HS-27A (cell line): Measurements from ENCODE around the gene IFRD1.
"Not testable (repeated sequence)": the region's sequence is repeated elsewhere in the genome, so short reads cannot be mapped to it uniquely, and the experiment has no call there.

Experiments
- DNase-seq: peaks from one replicate; pipeline ENCODE4 v3.0.0-alpha.2; 2012; ENCODE audit warnings: low read depth, missing footprints

Gene IFRD1

DNA sequence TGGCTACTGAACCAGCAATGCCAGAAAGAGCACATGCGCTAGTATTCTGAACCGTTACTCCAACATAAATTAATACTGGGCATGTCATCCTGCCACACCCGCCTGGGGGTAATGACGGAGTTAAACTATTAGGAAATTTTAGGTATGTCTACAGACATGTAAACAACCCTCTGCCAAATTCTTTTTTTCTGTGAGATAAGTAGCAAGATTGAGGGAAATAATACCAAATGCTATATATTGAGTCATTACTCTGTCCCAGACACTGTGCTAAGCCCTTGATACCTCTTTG lies 37.9 kb downstream of the IFRD1 start:
- DNase-seq = no peak

DNA sequence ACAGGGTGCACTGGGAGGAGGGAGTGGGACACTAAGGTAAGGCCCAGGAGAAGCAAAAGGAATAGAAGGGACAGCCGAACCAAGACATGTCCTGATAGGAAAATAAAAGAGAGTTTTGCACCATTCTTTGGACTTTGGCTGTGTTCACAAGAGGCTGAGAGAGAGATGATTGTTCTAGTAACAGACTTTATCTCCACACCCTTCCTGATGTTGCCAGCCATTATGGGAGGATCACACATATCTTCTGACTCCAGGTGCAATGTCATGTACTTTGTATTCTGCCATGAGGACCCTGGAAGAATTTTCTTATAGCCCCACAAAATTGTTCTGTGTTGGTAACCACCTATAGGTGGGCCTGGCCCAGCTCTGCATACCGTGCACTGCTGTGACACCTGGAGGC lies 41.9 kb downstream of the IFRD1 start:
- no peak for DNase-seq

DNA sequence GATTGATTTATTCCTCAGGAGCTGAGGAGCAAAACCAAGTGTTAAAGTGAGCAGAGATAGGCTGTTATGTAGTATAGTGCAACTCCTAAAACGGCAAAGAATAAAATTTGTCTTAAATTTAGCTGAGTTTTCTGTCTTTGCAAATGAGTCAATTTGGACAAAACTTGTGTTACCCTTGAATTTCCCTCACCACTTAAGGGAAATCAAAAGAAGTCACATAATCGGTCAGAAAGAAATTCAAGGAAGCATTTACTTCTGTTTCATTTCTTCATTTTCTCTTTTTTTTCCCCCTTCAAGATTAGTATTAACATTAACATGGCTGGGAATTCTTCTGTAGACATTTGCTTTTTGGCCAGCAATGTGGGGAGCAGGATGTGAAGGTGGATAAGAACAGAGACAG lies 44.4 kb downstream of the IFRD1 start:
- DNase-seq = no peak

DNA sequence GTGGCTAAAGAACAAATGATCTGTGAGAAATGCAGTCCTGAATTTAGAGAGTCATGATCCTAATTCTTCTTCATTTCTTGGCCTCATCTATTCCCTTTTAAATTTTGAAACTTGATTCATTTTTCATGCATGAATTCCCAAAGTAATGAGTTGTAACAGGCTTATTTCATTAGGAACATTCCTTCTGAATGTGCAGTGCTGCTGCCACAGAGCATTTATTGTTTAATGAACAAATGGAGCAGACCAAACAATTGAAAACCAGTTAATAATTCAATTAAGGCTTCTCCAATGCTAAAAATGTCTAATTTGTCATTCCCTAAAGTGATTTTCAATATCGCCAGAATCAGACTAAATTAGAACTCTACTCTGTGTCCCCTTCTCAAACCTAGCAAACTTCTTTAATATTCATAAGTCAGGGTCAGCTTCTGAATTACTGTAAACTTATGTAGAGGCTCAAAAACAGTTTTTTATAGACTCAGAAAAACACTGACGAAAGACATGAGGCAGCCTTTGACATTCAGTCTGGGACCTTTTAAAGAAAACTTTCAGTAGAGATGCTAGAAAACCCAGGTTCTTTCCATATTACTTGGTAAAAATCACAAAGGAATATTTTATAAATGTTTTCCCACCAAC lies 45.0 kb downstream of the IFRD1 start:
- DNase-seq = no peak

DNA sequence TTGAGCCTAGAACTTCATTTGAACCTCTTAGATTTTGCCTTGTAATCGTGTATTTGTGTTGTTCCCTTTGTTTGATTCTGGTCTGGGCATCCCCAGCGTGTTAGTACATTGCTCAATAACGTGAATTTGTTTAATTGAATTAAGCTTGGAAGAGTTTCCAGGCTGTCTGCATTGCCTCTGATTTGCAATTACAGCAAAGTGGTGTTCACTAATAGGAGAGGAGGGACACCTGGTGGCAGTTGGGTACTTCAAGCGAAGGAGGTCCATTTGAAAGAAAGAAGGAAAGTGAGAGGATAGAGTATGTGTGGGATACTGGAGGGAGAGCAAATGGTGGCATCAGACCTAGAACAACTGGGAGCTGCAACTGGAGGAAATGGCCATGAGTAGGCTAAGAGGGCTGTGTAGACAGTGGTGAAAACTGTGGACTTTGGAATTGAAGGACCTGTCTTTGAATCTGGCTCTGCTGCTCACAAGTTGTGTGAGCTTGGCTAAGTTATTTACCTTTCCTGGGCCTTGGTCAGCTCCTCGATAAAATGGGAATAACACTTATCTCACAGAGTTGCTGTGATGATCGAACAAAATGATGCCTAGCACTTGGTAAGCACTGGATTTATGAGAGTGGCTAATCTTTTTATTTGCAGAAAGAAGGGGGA lies 45.7 kb downstream of the IFRD1 start:
- no peak for DNase-seq

DNA sequence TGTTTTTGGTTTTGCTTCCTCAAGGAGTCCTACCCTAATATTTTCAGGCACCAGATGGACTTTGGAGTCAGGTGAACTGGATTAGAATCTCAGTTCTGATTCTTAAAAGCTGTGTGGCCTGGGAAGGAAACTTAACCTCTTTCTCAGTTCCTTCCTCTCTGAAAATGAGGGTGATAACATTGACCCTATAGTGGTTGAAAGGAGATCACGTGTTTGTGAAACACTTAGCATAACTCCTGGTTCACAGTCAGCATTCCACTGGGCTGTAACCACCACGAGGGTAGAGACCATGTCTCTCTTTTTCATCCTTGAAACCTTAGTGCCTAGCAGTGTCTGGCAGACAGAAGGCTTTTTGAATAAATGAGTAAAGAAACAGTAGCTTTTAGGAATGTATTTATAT lies 47.2 kb downstream of the IFRD1 start:
- no peak for DNase-seq

DNA sequence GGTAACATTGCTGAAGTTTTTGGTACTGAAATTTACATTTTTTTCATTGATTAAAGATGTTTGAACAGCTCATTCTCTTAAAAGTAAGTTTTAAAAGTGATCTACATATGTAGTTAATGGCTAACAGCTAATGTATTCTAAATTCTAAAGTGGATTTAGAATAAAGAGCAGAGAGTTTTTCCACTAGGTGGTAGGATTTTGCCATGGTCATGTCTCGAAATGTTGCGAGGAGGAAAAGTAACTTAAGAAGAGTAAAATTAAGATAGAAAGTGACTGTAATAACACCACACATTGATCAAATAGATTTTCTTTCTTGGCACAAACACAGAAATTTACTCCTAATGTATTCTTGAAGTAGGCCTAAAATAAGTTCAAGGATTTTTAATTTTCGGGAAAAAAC lies 50.4 kb downstream of the IFRD1 start:
- DNase-seq = no peak

DNA sequence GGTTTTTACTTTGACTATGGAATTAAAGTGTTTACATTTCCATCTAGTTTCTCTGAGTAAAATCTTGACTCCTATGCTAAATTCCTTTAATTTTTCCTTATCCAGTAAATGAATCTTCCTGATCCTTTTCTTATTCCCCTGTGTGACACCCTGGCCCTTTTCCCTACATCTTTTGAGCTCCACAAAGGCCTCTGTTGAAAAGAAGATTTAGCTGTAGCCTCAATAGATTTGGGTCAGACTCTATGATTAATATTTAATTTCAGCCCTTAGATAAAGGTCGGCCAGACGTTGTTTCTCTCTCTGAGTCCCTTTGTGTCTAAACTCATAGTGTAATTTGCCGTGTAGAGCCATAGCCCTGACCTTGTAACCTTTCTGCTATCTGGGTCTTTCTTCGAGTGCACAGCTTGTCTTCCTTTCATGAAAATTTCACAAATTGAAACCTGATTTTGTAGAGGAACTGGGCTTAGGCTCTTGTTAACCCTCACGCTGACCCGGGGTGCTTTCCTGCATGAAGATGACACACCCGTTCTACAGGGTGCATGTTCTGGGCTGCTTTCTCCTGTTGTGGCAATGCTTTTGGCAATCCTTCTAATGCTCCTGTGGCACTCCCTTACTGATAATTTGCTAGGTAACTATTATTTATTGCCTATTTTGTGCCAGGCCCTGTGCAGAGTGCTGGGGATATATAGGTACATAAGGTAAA lies 51.7 kb downstream of the IFRD1 start:
- no peak for DNase-seq

DNA sequence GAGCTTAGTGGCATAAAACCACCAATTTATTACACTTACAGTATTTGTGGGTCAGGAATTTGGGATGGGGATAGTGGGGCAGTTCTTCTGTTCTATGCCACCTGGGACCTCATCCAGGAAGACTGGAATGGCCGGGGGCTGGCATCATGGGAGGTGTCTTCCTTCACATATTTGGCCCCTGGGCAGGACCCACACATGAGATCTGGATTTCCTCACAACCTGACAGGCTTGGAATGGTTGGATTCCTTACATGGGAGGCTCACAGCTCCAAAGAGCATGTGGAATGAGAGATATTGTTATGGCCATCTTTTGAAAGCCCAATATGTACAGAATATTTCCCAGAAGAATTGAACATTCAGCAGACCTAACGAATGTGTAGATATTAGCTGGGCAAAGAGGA lies 52.4 kb downstream of the IFRD1 start:
- no peak for DNase-seq

DNA sequence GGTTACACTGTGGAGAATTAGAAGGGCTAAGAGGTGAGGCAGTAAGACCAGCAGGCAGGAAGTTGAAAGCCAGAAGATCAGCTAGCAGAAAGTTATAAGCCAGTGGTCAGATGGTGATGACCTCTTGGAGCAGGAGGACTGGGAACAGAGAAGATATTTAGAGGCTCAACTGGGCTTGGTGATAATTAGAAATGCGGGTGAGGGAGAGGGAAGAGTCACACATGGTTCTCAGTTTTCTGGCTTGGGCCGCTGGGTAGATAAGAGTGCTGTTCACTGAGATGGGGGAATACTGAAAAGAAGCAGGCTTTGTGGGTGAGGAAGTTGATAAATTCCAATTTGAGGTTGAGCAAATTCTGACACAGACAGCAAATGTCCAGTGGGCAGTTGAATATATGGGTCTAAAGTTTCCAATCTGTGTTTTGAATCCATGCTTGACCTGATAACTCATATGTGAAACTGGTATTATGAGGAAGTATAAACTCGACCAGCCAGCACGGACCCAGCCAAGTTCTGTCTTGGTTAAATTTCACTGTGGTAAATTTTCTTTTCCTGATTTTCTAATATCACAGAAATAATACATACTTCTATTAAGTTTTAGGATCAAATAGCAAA lies 53.2 kb downstream of the IFRD1 start:
- DNase-seq = no peak

DNA sequence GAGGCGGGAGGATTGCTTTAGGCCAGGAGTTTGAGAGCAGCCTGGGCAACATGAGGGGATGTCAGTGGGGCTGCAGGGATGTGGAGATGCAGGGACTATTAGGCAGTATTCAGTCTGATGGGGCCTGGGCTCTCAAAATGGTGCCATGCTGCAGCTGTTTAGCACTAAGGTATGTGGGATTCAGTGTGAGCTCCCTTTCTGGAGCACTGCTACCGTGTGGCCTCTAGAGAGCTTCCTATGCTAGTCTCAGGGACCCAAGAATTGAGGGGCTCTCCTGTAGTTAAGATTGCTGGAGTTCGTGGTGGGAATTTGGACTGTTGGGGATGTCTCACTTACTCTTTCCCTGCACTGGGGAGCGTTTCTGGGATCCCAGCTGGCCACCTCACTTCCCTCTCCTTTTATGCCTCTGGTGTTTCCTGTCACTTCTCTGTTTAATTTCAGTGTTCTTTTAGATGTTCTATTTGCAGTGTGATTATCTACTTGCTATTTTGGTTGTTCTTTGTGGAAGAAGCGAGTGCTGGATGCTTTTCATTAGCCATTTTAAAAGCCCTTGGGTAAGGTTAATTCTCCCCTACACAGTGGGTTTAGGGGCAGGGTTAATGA lies 53.9 kb downstream of the IFRD1 start:
- no peak for DNase-seq

DNA sequence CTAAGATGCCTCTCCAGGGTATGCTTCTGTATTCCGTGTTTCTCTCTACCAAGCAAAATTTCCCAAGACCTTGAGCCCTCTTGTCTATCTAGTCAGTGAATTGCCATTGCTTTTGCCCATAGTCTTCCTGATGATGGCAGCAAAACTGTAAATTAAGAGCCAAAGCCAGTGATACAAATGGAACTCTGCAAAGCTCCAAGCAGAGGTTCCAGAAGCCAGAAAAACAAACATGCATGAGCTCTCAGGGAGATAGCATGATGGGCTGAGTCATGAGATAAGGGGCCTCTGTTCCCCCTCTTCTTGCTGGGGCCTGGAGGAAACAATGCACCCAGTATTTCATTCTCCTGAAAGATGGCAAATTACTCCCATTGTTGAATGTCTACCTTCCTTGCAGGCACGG lies 55.2 kb downstream of the IFRD1 start:
- DNase-seq = no peak

DNA sequence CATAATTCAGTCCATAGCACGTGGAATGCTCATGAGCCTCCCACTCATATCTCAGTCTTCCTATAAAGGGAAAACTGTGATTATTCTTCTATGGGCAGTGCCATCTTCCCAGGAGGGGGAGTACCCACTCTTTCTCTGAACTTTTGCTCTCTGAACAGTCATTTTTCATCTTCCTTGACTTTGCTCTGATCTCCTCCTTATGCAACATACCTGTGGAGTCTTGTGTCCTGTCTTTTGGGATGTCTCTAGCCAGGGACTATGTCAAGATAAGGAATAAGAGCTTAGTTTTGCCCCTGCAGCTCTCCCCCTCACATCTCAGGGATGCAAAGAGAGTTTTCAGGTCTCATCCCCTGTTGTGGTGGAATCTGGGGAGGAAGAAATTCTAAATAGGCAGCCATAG lies 58.1 kb downstream of the IFRD1 start:
- no peak for DNase-seq

DNA sequence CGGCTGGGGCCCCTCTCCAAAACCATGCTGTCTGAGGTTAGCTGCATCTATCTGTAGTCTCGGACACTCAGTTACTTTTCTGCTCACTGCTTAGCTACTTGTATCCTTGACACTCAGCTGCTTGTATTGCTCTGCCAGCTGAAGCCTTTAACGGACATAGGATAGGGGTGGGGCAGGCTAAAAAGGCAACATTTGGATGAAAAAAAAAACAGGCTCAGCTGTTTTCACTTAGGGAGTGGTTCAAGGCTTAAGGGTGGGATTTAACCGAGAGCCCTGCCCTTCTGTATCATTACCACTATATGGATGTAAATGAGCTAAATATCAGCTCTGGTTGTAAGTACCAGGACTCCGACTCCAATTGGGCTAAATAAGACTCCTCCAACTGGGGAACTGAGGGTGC lies 59.1 kb downstream of the IFRD1 start:
- no peak for DNase-seq

DNA sequence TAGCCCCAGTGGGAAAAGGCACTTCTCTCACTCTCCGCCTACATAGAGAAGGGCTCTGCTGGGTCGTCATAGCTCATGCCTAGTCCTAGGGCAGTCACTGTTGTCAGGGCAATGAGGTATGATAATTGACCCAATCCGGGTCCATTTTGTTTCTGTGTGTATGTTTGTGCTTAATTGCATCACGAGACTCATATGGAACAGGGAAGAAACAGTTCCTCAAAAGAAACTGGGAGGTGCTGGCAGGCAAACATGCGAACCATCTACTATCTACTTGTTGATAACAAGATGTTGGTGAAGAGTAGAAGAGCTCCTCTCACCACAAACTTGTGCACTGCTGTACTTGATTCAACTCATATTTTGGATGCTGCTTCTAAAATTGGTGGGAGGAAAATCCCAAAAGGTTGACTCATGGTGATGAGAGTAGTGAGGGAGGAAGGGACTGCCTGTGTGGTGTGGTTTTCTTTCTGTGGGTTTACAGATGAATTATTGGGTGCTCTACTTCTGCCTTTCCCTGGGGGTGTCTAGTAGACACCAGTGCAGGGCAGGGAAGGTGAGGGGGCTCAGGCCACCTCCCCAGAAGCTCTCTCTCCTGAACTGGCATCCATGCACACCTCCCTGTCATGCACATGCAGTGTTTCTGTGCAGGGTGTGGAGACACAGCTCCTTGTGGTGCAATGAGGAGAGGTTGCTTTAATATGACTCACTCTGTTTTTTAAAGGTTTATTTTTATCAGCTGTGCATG lies 59.9 kb downstream of the IFRD1 start:
- DNase-seq = no peak

DNA sequence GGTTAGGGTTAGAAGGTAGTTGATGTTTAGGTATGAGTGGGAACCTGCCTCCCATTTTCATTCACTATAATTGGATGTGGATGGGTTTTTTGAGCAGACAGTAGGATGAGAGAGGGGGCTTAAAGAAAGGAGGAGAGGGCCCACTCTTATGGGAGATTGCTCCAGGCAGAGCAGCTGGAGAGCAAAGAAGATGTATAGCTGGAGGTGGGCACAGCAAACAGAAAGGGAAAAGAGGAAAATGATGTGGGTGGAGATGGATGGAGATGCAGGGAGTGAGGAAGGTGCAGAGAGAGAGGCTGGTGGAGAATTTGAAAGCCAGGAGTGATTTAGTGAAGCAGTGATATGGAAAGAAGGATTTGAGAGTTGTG lies 60.5 kb downstream of the IFRD1 start:
- DNase-seq = no peak

DNA sequence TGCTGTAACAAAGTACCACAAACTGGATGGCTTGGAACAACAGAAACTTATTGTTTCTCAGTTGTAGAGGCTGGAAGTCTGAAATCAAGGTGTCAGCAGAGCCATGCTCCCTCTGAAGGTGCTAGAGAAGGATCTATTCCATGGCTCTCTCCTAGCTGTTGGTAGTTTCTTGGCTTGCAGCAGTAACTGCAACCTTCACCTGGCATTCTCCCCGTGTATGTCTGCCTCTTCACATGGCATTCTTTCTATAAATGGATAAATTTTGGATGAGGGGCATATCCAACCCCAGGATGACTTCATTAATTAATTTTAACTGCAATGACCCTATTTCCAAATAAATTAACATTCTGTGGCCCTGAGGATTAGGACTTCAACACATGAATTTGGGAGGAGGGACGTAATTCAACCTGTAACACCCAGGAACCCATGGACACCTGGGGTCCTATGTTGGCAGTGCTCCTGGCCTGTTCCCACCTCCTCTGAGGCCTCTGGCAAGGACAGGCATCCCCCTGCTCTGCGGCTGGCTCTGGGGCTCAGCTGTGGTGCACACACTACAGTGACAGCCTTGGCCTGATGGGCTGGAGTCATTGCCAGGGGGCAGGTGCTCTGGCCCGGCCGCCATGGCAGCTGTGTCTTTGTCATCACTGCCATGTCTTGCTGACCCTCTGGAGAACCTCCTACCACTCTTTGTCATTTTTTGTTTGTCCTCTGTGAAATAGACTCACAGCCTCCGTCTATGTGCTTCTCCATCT lies 61.4 kb downstream of the IFRD1 start:
- no peak for DNase-seq

DNA sequence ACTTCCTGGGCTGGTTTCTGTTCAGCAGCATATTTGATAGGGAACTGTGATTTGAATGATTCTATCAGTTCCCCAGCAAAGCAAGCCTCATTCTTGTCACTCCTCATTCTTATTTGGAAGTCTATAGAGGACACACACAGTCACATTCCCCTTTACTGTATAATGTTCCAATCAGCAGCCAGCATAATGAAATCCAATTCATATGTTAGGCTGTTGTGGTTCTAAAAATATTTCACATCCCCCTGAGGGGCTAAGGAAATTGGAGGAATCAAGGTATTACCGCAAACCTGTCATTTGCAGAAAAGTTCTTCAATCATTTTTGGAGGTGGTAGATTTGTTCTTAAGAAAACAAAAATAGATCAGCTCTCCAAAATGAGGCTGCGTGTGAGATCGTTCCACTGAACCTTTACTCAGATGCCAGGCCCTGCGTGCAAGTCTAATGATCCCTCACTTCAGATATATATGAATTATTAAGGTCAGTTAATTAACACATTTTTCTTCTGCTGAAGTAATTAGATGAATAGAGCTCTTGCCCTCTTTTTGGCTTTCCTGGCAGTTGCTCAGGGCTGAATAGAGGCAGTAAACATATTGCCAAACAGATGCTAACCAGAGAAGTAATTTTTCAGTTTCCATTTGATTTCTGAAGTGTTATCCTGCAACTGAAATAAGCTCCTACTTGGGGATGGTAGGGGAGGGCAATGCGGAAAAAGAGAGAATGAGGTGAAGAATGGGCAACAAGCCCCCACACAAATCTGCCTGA lies 62.4 kb downstream of the IFRD1 start:
- DNase-seq = no peak

DNA sequence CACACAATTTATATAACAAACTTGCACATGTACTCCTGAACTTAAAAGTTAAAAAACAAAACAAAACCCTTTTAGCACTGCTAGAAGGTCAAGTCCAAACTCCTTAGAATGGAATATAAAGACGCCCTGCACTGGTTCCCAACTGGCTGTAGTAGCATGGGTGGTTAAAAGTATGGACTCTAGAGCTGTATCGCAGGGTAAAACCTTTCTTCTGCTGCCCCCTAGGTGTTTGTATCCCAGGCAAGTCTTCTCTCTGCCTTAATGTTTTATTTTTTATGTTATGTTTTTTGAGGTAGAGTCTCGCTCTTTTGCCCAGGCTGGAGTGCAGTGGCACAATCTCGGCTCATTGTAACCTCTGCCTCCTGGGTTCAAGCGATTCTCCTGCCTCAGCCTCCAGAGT lies 65.7 kb downstream of the IFRD1 start:
- no peak for DNase-seq

DNA sequence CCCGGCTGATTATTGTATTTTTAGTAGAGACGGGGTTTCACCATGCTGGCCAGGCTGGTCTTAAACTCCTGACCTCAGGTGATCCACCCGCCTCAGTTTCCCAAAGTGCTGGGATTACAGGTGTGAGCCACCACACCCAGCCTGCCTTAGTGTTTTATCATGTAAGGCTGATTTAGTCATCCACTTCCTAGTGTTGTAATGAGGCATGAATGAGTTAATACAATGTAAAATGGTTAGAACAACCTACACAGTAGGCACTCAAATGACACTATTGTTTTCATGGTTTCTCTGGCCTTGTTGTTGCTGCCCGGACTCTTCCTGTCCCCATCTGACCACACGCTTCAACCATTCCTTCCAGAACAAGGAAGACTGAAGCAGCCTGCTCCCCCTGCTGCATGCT lies 66.2 kb downstream of the IFRD1 start:
- DNase-seq = not testable (repeated sequence)

DNA sequence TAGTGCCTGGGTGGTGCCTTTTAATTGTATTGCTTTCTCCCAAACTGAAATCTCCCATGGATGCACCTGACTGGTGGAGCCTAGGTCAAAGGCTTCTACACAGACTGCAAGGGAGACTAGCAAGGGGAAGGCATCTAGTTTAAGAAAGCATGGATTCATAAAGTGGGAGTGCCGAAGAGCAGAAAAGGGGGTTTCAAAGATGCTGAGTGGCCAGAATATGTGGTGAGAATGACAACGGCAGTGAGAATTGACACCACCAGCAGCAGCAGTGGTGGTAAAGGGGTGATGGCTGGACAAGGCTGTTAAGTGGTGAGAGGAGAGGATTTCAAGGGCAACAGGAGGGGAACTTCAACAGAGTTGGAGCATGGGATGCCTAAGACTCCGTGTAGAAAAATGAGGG lies 67.2 kb downstream of the IFRD1 start:
- no peak for DNase-seq
